AG09309 (cell line): ENCODE results near the gene AUTS2.

Experiments
- DNase-seq: peaks from one replicate; pipeline ENCODE4 v3.0.0-alpha.2; 2010; ENCODE audit warnings: low read depth
- H3K4me3 ChIP-seq: 2 replicates; pipeline ENCODE4 v1.5.1; 2011; ENCODE audit warnings: mild to moderate bottlenecking, low read depth, low read length, moderate library complexity; ENCODE audit not compliant: control insufficient read depth
- CTCF ChIP-seq: IDR thresholded peaks from 2 replicates; pipeline ENCODE4 v1.5.1; 2011; ENCODE audit warnings: mild to moderate bottlenecking, low read depth, low read length, inconsistent platforms; ENCODE audit not compliant: insufficient read depth, control insufficient read depth; ENCODE audit errors: missing control alignments

Gene AUTS2

DNA sequence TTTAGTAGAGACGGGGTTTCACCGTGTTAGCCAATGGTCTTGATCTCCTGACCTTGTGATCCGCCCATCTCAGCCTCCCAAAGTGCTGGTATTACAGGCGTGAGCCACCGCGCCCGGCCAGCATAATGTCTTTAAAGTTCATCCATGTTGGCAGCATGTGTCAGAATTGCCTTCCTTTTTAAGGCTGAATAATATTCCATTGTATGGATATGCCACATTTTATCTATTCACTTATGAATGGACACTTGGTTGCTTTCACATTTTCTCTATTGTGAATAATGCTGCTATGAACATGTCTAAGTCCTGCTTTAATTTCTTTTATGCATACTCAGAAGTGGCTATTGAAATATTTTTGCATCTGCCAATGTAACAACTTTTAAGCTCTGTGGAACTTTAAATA, 779.7 kb downstream of the AUTS2 start:
- TF ChIP-seq CTCF = no peak
- DNase-seq = no peak
- H3K4me3 ChIP-seq = no peak overlapping the region

DNA sequence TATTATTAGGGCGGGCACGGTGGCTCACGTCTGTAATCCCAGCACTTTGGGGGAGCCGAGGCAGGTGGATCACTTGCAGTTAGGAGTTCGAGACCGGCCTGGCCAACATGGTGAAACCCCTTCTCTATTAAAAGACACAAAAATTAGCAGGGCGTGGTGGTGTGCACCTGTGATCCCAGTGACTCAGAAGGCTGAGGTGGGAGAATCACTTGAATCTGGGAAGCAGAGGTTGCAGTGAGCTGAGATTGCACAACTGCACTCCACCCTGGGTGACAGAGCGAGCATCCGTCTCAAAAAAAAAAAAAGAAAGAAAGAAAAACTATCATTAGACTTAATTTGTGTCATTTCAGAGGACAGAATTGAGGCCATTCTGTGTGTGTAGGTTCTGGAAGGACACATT, 780.9 kb downstream of the AUTS2 start:
- TF ChIP-seq CTCF = no peak
- DNase-seq = no peak
- H3K4me3 ChIP-seq = no peak overlapping the region

DNA sequence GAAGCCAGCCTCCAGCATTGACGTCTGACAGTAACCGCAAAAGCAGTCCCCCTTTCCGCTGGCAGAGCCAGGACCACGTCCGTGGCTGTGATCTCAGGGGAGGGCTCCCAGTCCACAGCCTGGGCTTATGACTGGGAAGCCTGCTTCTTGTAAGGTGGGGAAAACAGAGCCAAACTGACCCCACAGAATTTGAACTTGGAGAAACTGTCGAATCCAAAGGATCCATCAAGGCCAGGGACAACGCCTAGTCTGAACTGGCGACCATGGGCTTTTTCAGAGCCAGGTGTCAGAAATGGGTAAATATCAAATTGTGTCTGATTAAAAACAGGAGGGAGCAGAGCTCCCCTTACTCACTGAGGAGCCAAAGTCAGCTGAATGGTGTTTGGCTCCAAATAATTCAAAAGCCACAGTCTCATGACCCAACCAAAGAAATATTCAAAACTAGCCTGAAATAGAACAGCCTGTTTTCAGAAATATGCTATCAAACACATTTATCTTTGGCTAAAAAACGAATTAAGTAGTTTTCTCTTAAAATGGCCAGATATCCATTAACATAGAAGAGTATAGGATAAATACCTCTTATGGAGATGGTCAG, 782.2 kb downstream of the AUTS2 start:
- H3K4me3 ChIP-seq = no peak overlapping the region
- no peak for DNase-seq
- TF ChIP-seq CTCF = no peak

DNA sequence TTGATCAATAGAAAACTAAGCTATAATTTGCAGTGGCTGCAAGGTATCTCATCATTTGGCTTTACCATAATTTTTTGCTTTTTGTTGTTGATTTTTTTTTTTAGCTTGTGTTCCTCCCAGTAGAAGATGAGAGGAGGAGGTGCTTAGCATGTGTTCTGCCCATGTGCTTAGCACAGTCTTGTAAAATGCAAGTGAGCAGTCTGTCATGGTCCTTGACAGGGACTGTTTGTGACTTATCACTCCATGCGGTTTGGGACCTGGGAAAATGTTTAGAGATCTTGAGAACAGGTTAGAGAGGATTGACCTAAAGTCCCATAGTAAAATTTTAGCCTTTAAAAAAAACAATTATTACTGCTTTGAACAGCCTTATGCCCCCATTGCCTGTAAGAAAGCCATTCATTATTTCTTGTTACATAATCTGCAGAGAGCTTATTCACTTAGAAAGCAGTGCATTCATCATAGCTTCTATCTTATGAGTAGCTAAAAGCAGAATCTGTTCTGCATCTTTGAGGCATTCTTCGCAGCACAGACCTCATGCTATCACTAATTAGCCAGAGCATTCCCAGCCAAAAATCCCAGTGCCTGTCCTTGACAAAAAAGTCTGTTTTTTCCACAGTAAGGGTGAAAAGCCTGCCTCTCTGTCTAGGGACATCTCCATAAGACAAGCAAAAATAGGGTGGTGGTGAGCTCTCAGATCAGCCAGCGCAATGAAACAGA, 784.9 kb downstream of the AUTS2 start:
- no peak for DNase-seq
- no peak for TF ChIP-seq CTCF
- no peak overlapping the region for H3K4me3 ChIP-seq

DNA sequence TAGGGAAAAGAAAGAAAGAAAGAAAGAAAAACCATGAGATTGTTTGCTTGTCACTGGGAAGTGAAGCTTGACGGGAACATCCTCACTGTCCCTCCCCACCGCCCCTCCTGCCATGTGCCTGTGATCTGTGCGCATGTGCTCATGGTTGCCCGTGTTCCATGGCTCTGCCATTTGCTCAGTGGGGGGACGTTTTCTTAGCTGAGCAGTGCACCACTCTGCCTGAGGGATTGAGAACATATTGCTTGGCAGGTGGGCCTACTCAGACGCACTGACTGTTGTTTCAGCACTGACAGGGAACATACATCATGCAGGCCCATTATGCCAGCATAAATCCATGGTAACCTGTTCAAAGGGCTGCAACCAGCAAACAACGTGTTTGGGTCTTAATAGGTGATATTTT, 785.7 kb downstream of the AUTS2 start:
- no peak for DNase-seq
- TF ChIP-seq CTCF = no peak

DNA sequence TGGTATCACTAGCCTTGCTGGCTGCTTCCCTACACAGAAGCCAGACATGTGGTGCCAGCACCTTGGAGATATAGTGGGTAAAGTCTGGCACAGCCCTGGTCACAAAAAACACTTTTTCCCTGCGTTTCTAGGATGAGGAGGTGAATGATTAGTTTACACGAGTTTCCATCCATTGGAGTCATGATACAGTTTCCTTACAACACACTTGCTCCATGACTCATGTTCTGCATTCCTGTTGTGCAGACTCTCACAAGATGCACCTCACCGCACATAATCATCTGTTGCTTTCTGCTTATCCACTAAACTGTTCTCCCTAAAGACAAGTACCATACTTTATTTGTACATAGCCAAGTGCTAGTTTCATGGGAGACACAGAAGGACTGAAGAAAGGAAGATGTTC, 786.6 kb downstream of the AUTS2 start:
- DNase-seq = peak; percentile 34
- H3K4me3 ChIP-seq = no peak overlapping the region
- TF ChIP-seq CTCF = no peak

More for the DNA sequence above, 785.7 kb downstream of the AUTS2 start:
- no peak overlapping the region for H3K4me3 ChIP-seq

- no peak for TF ChIP-seq CTCF
- no peak overlapping the region for H3K4me3 ChIP-seq
- no peak for DNase-seq
Measured at GRCh38 chr7:70387217-70387616, 788.9 kb downstream of the AUTS2 start.
